A673 (cell line): ENCODE measurements around the gene CDH4. TPM values are rescaled to one million over a fixed set of nuclear protein-coding genes. Genes with fewer than 3 reads are reported as not detected.

Experiments used
- BruUV-seq: library from RNA; stranded (reverse); fragments of 400-500 nt; replicated peaks from 2 replicates; lab custom pipeline; 2021; lab: Mats Ljungman, UMichigan
- CTCF ChIA-PET: fragments of 300-600 bp; sonication (Branson Sonifier 250); formaldehyde crosslinking; loops from one replicate; lab custom pipeline; 2022; ENCODE audit warnings: antibody characterized with exemption; lab: Charles Lee
- POLR2A ChIA-PET: fragments of 300-600 bp; sonication (Branson Sonifier 250); formaldehyde crosslinking; loops from one replicate; lab custom pipeline; 2022; ENCODE audit warnings: antibody characterized with exemption; ENCODE audit not compliant: low non-redundant PET; lab: Charles Lee
- DNase-seq: peaks from one replicate; pipeline ENCODE4 v3.0.0-alpha.2; 2015; ENCODE audit warnings: low spot score
- H3K27ac ChIP-seq: fragments of 200-600 bp; sonication (generic); 2 replicates; pipeline ENCODE4 v1.5.1; 2016; ENCODE audit warnings: mixed run types, low read depth, mild to moderate bottlenecking, mixed read lengths, antibody characterized with exemption, low read length; ENCODE audit not compliant: poor library complexity, severe bottlenecking
- H3K27me3 ChIP-seq: fragments of 200-600 bp; sonication (generic); replicated peaks from 2 replicates; pipeline ENCODE4 v1.6.1; 2017; ENCODE audit warnings: mixed run types, low read depth, mild to moderate bottlenecking, mixed read lengths, antibody characterized with exemption, low read length; ENCODE audit not compliant: insufficient read depth, poor library complexity
- H3K36me3 ChIP-seq: fragments of 200-600 bp; sonication (generic); 2 replicates; pipeline ENCODE4 v1.6.1; 2016; ENCODE audit warnings: mixed run types, mild to moderate bottlenecking, mixed read lengths, antibody characterized with exemption, low read length; ENCODE audit not compliant: insufficient read depth, poor library complexity, severe bottlenecking
- H3K4me1 ChIP-seq: fragments of 200-600 bp; sonication (generic); 2 replicates; pipeline ENCODE4 v1.6.1; 2017; ENCODE audit warnings: mixed run types, mild to moderate bottlenecking, mixed read lengths, antibody characterized with exemption, low read length; ENCODE audit not compliant: insufficient read depth, poor library complexity, severe bottlenecking
- H3K4me3 ChIP-seq: fragments of 200-600 bp; sonication (generic); 2 replicates; pipeline ENCODE4 v1.5.1; 2016; ENCODE audit warnings: low read depth, mixed run types, mild to moderate bottlenecking, mixed read lengths, low read length; ENCODE audit not compliant: poor library complexity, severe bottlenecking
- H3K9me3 ChIP-seq: fragments of 200-600 bp; sonication (generic); 2 replicates; pipeline ENCODE4 v1.6.1; 2016; ENCODE audit warnings: mixed run types, low read depth, mild to moderate bottlenecking, mixed read lengths, antibody characterized with exemption, low read length; ENCODE audit not compliant: poor library complexity, severe bottlenecking
- EZH2 ChIP-seq: fragments of 200-600 bp; sonication (generic); IDR thresholded peaks from 2 replicates; pipeline ENCODE4 v1.6.1; 2017; ENCODE audit warnings: borderline replicate concordance, low read depth, mild to moderate bottlenecking, mixed read lengths, antibody characterized with exemption, low read length; ENCODE audit not compliant: poor library complexity, severe bottlenecking
- intact Hi-C: fragments of 100-400 bp; cut with micrococcal nuclease; formaldehyde crosslinking; loops from one replicate; pipeline ENCODE4 v1.10.0; 2022; ENCODE audit not compliant: unreplicated experiment
- total RNA-seq: library from RNA; stranded (reverse); gene quantifications from 2 replicates; pipeline ENCODE4 v1.2.3, GENCODE V29; 2021
- TF ChIP-seq, protein P1 (sequence below): fragments of 300-800, 200-600 bp; sonication (generic); conservative IDR thresholded peaks from 2 replicates; pipeline ENCODE4 v1.5.1; 2017; ENCODE audit warnings: low read depth, mild to moderate bottlenecking, antibody characterized with exemption, low read length, moderate library complexity, mixed read lengths

Gene CDH4
- total RNA-seq, 1 experiment from 2014 or later: 8.3 TPM

DNA sequence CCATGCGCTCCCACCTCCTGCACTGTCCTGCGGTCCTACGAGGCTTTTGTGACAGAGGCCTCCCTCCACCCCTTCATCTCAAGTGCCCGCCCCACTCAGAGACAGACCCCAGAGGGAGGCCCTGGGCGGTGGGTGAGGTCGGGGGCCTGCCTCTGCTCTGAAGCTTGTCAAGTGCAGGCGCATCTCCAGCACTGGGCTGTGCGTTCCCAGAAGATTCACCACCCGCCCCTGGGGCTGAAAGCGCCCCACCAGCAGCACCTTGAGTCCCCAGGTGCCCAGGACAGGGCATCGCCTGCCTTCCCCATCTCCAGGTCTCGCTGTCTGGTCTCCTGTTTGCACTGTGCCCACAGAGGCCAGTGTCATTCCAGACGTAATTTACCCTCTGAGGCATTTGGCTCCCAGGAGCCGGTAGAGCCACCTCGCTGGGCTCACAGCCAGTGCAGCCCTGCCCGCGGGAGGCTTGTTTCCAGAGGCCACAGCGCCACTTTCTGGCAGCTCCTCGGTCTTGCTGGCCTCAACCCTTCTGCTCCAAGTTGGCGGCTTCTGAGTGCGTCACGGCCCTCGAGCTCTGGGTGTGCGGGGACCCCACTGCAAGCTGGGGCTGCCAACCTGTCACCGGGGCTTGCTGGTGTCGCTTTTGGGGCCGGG lies 622.5 kb downstream of the CDH4 start:
- POLR2A ChIA-PET: no interaction called here
- CTCF ChIA-PET: interaction anchor here (0.5 kb wide), 1 partner anchor 328 kb away, joined by 4 read pairs; no protein-coding TSS in a partner anchor
- Histone ChIP-seq H3K9me3 (peaks cover 7% of the 10 kb centered on the region), H3K36me3 (no peaks in the 10 kb centered on the region), H3K27ac (no peak overlapping the region), H3K4me1 (no peaks in the 10 kb centered on the region), H3K4me3 (no peak overlapping the region), H3K27me3 (peaks cover 2% of the 10 kb centered on the region)
- no peak for TF ChIP-seq EZH2
- TF ChIP-seq, protein P1, sequence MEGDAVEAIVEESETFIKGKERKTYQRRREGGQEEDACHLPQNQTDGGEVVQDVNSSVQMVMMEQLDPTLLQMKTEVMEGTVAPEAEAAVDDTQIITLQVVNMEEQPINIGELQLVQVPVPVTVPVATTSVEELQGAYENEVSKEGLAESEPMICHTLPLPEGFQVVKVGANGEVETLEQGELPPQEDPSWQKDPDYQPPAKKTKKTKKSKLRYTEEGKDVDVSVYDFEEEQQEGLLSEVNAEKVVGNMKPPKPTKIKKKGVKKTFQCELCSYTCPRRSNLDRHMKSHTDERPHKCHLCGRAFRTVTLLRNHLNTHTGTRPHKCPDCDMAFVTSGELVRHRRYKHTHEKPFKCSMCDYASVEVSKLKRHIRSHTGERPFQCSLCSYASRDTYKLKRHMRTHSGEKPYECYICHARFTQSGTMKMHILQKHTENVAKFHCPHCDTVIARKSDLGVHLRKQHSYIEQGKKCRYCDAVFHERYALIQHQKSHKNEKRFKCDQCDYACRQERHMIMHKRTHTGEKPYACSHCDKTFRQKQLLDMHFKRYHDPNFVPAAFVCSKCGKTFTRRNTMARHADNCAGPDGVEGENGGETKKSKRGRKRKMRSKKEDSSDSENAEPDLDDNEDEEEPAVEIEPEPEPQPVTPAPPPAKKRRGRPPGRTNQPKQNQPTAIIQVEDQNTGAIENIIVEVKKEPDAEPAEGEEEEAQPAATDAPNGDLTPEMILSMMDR: peak; percentile 54
- DNase-seq: peak; percentile 45
- no TSS peak for BruUV-seq
- intact Hi-C loops: no loop called here

DNA sequence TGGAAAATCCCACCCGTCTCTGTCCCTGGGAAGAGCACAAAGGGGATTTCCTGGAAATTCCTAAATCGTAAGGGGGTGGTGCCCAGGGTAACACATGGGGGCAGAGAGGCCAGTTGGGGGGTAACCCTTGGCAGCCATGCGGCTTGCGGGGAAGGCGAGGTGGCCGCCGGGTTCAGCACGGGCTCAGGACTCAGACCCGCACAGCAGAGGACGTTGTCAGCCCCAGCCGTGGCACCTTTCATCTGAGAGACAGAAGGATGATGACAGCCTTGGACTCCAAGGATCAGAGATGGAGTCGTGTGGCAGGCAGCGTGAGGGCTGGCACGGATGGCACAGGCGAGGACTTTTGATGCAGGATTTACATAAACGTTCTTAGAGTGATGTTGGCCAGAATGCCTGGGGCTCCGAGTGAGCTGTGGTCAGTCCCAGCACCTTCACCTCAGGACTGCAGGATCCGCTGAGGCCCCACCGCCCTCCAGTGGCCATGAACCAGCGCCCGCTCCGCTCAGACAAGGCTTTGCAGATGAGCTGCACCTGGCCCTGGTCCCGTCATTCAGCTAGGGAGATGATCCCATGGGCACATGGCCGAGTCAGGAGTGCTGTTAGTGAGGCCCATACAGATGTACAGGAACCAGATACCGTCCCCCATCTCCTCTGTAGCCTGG lies 623.3 kb downstream of the CDH4 start:
- Histone ChIP-seq H3K4me1 (no peaks in the 10 kb centered on the region), H3K4me3 (no peak overlapping the region), H3K27me3 (peaks cover 2% of the 10 kb centered on the region), H3K9me3 (peaks cover 7% of the 10 kb centered on the region), H3K36me3 (no peaks in the 10 kb centered on the region), H3K27ac (no peak overlapping the region)
- no peak for TF ChIP-seq EZH2
- TF ChIP-seq, protein P1: no peak
- intact Hi-C loops: no loop called here
- ChIA-PET CTCF (interaction anchor here (0.5 kb wide), 1 partner anchor 23 kb away, joined by 4 read pairs; no protein-coding TSS in a partner anchor), POLR2A (no interaction called here)
- BruUV-seq: no TSS peak
- DNase-seq: no peak

DNA sequence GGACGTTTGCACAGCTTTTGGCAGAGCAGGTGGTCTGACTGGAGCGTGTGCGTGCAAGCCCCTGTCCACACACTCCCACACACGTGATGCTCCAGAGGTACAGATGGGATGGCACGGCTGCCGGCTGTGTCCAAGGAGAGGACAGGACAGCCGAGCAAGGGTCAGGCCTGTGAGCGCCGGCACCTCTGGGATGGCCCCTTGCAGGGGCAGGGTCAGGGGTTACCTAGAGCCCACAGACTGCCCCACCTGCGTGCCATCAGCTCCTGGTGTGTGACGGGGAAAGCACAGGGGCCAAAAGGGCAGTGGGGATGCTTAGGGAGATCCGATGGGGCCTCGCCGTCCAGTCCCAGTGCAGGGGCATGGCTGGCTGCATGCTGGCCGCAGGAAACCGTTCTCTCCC lies 623.9 kb downstream of the CDH4 start:
- intact Hi-C loops: no loop called here
- no peaks in the 10 kb centered on the region for H3K27me3 ChIP-seq
- ChIA-PET CTCF (no interaction called here), POLR2A (no interaction called here)
- no peaks in the 10 kb centered on the region for H3K4me1 ChIP-seq
- TF ChIP-seq, protein P1: no peak
- no peaks in the 10 kb centered on the region for H3K36me3 ChIP-seq
- H3K27ac ChIP-seq: no peak overlapping the region
- no peak for DNase-seq
- no peak overlapping the region for H3K4me3 ChIP-seq
- BruUV-seq: no TSS peak
- H3K9me3 ChIP-seq: peaks cover 7% of the 10 kb centered on the region
